ENCODE measurements around the gene TTC34. TPM values are rescaled to one million over a fixed set of nuclear protein-coding genes. Genes with fewer than 3 reads are reported as not detected.

The TTC34 gene
- total and polyA plus RNA-seq, 2 donors (not counting 1 experiment from before 2014, with no cell fraction given): 0.05 to 0.17 TPM

DNA sequence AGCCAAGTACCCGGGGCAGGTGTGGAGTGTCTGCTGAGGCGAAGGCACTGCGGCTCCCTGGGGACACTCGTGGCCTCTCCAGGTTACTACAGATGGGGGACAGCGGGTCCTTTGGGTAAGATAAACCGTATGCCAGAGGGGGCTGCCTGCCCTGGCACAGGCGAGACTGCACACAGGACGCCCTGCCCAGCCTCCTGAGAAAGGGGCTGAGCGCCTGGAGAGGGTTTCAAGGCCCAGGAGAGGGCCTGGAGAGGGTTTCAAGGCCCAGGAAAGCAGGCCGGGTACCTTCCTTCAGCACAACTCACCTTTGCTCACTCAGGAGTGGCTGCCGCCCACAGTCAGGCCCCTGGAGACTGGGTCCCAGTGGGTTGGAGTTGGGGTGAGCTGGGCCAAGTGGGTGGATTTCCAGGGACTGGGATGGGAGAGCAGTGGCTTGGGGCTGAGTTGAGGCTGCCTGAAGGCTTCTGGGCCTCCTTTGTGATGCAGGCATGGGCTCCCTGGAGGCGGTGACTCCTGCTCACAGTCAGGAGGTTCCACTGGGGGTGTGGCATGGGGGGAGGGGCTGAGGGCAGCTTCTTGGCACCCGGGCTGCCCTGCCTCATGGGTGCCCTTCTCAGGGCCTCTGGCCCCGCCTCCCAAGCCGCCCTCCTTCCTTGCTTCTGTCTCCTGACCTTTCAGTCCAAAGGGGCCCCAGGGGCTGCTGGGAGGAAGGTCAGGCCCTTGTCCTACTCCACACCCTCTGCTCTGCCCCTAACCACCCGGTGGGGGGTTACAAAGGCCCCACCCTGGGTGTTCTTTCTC lies 168.7 kb downstream of the TTC34 start, which contains the start of gene MMEL1:
MMEL1 (minus strand) TSS at position 456 of the 801 bp plus-strand sequence. CDS start 3,532 bp downstream, outside the sequence.
- Histone ChIP-seq H3K4me3 (replicated peaks in 1 of 4; ENCODE audit: control extremely low read depth in 1 of 4, insufficient read depth in 1 of 4, low read depth in 3 of 4, low read length in 4 of 4) (no peak within 1 kb of the TSS), H3K9ac (ENCODE audit: insufficient read depth, low read length) (no peak within 1 kb of the TSS), H3K79me2 (ENCODE audit: control insufficient read depth, insufficient read depth, low read length) (no peaks in the 10 kb centered on the region), H3K27me3 (ENCODE audit: control insufficient read depth, insufficient read depth, low read length) (no peaks in the 10 kb centered on the region), H2AFZ (ENCODE audit: low read length) (no peak within 1 kb of the TSS), H3K4me2 (ENCODE audit: extremely low read depth, insufficient read depth, low read length) (no peak within 1 kb of the TSS), H3K36me3 (ENCODE audit: control insufficient read depth, insufficient read depth, low read length) (no peaks in the 10 kb centered on the region), H3K4me1 (ENCODE audit: control insufficient read depth, extremely low read depth, insufficient read depth, low read length) (no peaks in the 10 kb centered on the region), H4K20me1 (ENCODE audit: control insufficient read depth, extremely low read depth, insufficient read depth, low read length) (no peaks in the 10 kb centered on the region), H3K9me3 (ENCODE audit: control insufficient read depth, insufficient read depth, low read depth, low read length) (peaks cover 7% of the 10 kb centered on the region), H3K27ac (ENCODE audit: insufficient read depth, low read length) (no peak within 1 kb of the TSS)
- TF ChIP-seq EZH2 (IDR thresholded peaks at IDR 0.05; ENCODE audit: low read length, missing control alignments): no peak
- no peak for DNase-seq (ENCODE audit: low read depth in 2 of 2)

DNA sequence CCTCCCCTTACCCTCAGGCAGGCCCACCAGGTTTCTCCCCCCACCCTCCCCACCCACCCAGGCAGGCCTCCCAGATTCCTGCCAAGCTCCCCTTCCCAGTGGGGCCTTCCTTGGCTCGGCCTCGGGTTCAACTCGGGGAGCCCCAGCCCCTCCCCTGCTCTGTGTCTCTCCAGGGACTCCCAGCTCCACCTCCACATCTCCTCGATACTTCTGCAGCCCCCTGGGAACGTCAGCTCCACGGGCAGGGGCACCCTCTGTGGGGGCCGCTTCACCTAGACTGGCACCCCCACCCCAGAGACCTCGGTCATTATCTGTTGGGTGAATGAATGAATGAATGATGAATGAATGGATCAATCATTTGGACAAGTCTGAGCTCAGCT lies 169.5 kb downstream of the TTC34 start:
- Histone ChIP-seq H3K27ac (ENCODE audit: insufficient read depth, low read length) (no peak overlapping the region), H3K4me1 (ENCODE audit: control insufficient read depth, extremely low read depth, insufficient read depth, low read length) (no peaks in the 10 kb centered on the region), H3K79me2 (ENCODE audit: control insufficient read depth, insufficient read depth, low read length) (no peaks in the 10 kb centered on the region), H3K36me3 (ENCODE audit: control insufficient read depth, insufficient read depth, low read length) (no peaks in the 10 kb centered on the region), H2AFZ (ENCODE audit: low read length) (no peak overlapping the region), H3K4me2 (ENCODE audit: extremely low read depth, insufficient read depth, low read length) (no peak overlapping the region), H3K27me3 (ENCODE audit: control insufficient read depth, insufficient read depth, low read length) (no peaks in the 10 kb centered on the region), H3K9ac (ENCODE audit: insufficient read depth, low read length) (no peak overlapping the region), H3K4me3 (replicated peaks in 1 of 4; ENCODE audit: control extremely low read depth in 1 of 4, insufficient read depth in 1 of 4, low read depth in 3 of 4, low read length in 4 of 4) (no peak overlapping the region), H4K20me1 (ENCODE audit: control insufficient read depth, extremely low read depth, insufficient read depth, low read length) (no peaks in the 10 kb centered on the region), H3K9me3 (ENCODE audit: control insufficient read depth, insufficient read depth, low read depth, low read length) (peaks cover 7% of the 10 kb centered on the region)
- no peak for DNase-seq (ENCODE audit: low read depth in 2 of 2)
- no peak for TF ChIP-seq EZH2 (IDR thresholded peaks at IDR 0.05; ENCODE audit: low read length, missing control alignments)
- TF ChIP-seq, protein P1, sequence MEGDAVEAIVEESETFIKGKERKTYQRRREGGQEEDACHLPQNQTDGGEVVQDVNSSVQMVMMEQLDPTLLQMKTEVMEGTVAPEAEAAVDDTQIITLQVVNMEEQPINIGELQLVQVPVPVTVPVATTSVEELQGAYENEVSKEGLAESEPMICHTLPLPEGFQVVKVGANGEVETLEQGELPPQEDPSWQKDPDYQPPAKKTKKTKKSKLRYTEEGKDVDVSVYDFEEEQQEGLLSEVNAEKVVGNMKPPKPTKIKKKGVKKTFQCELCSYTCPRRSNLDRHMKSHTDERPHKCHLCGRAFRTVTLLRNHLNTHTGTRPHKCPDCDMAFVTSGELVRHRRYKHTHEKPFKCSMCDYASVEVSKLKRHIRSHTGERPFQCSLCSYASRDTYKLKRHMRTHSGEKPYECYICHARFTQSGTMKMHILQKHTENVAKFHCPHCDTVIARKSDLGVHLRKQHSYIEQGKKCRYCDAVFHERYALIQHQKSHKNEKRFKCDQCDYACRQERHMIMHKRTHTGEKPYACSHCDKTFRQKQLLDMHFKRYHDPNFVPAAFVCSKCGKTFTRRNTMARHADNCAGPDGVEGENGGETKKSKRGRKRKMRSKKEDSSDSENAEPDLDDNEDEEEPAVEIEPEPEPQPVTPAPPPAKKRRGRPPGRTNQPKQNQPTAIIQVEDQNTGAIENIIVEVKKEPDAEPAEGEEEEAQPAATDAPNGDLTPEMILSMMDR (conservative IDR thresholded peaks at IDR 0.05 in 1 of 2, IDR thresholded peaks at IDR 0.05 in 1 of 2; ENCODE audit: low read depth in 1 of 2, low read length in 2 of 2): no peak

DNA sequence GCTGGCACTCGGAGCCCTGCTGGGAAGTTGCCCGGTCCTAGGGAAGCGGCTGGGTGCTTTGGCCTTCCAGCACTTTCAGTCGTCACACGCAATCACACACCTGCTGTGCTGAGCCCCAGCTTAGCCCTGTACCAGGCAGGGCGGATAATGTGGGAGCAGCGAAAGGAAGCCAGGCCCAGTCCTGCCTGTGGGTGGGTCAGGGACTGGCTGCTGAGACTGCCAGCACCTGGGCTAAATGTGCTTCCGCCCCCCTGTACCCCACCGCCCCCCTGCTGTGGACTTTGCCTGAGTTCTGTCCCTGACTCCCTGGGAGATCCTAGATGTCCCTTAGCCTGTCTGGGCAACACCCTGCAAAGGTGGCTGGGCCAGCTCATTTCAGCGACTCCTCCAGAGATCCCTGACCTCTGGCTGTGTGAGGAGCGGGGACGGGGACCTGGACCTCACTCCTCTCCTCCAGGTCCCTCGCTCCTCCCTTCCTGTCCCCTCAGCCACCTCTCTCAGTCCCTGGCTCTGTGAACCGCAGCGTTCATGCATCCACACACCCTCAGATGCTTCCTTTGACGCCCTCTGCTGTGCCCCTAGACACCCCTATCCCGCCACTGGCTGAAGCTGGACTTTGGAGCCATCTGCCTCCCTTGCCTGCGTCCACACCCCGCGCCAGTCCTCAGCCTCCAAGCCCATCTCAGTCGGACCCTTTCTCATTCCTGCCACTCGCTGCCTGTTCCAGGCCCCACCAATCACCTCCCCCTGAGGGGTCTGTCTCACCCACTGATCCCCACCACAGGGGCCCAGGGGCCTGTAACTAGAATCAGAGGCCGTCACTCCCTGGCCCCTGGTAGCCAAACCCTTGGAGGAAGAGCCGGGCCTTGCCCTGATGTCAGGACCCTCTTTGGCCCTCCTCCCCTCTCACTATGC lies 170.1 kb downstream of the TTC34 start:
- Histone ChIP-seq H3K79me2 (ENCODE audit: control insufficient read depth, insufficient read depth, low read length) (no peaks in the 10 kb centered on the region), H3K4me2 (ENCODE audit: extremely low read depth, insufficient read depth, low read length) (no peak overlapping the region), H3K27ac (ENCODE audit: insufficient read depth, low read length) (no peak overlapping the region), H3K27me3 (ENCODE audit: control insufficient read depth, insufficient read depth, low read length) (no peaks in the 10 kb centered on the region), H3K36me3 (ENCODE audit: control insufficient read depth, insufficient read depth, low read length) (no peaks in the 10 kb centered on the region), H2AFZ (ENCODE audit: low read length) (no peak overlapping the region), H4K20me1 (ENCODE audit: control insufficient read depth, extremely low read depth, insufficient read depth, low read length) (no peaks in the 10 kb centered on the region), H3K9ac (ENCODE audit: insufficient read depth, low read length) (no peak overlapping the region), H3K9me3 (ENCODE audit: control insufficient read depth, insufficient read depth, low read depth, low read length) (peaks cover 7% of the 10 kb centered on the region), H3K4me3 (replicated peaks in 1 of 4; ENCODE audit: control extremely low read depth in 1 of 4, insufficient read depth in 1 of 4, low read depth in 3 of 4, low read length in 4 of 4) (no peak overlapping the region), H3K4me1 (ENCODE audit: control insufficient read depth, extremely low read depth, insufficient read depth, low read length) (no peaks in the 10 kb centered on the region)
- no peak for TF ChIP-seq EZH2 (IDR thresholded peaks at IDR 0.05; ENCODE audit: low read length, missing control alignments)
- TF ChIP-seq, protein P1 (conservative IDR thresholded peaks at IDR 0.05 in 1 of 2, IDR thresholded peaks at IDR 0.05 in 1 of 2; ENCODE audit: low read depth in 1 of 2, low read length in 2 of 2): no peak
- no peak for DNase-seq (ENCODE audit: low read depth in 2 of 2)

Measured in fibroblast of lung (primary cell).